NT2/D1 (cell line): ENCODE data around the gene DEDD.

Source experiments
- SUZ12 ChIP-seq: IDR thresholded peaks from 2 replicates; pipeline ENCODE4 v1.6.1; 2011; ENCODE audit not compliant: insufficient read length, insufficient read depth; ENCODE audit errors: extremely low read depth
- ZNF274 ChIP-seq: IDR thresholded peaks from 2 replicates; pipeline ENCODE4 v1.6.1; 2011; ENCODE audit warnings: mild to moderate bottlenecking, low read depth, low read length

DNA sequence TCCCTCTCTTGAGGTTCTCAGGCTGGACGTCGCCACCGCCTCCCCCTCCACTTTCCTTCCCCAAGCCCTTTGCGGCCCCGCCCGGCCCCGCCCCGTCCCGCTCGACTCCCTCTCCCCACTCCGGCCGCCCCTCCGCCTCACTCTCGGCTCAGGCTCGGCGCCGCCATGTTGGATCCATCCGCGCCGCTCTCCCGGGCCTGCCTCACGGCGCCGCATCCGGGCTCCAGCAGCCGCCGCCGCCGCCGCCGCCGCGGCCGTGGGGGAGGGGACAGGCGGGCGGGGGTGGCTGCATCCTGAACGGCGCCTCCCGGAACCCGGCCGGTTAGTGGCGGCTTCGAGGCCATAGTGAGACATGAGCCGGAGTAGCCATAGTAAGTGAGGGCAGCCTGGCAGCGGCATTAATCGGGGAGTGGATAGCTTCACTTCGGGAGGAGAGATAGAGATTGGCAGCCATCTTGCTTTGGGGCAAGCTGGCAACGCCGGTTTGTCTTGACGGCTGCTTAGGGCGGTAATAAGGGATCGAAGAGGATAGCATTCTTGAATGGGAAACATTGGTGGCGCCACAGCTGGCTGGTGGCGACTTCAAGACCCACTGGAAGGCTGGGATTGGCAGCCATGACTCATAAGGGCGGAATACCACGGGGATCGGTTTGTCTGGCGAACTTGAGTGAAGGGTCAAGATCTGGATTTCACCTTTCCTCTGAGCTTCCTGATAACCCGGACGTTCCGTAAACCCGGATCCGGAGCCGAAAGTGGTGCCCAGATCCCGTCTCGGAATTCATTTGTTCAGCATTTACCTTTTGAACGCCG, at the start of gene DEDD:
- no peak for TF ChIP-seq ZNF274
- no peak for TF ChIP-seq SUZ12
